ENCODE measurements around the gene BBX.

DNA sequence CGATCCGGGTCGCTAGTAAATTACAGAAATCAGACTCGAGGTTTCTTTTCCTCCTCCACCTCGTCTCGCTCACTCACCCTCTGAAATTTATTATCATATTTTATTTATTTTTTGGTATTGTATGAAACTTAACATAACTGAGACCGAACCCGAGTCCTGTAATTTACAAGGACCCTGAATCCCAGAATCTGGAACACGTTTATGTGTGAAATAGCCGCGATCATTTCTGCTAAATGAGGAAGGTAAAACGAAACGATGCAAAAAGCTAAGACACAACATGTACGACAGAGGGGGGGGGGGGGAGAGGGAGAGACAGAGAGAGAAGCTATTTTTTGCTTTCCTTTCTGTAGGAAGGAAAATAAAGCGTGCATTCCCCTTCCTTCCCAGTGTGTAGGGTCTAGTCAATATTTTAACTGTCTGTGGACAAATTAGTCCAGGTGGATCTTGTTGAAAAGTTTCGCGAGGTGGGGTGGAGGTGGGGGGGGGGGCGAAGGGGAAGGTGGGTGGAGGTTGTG, 1.6 kb downstream of the BBX start:
- TF ChIP-seq, protein P1, sequence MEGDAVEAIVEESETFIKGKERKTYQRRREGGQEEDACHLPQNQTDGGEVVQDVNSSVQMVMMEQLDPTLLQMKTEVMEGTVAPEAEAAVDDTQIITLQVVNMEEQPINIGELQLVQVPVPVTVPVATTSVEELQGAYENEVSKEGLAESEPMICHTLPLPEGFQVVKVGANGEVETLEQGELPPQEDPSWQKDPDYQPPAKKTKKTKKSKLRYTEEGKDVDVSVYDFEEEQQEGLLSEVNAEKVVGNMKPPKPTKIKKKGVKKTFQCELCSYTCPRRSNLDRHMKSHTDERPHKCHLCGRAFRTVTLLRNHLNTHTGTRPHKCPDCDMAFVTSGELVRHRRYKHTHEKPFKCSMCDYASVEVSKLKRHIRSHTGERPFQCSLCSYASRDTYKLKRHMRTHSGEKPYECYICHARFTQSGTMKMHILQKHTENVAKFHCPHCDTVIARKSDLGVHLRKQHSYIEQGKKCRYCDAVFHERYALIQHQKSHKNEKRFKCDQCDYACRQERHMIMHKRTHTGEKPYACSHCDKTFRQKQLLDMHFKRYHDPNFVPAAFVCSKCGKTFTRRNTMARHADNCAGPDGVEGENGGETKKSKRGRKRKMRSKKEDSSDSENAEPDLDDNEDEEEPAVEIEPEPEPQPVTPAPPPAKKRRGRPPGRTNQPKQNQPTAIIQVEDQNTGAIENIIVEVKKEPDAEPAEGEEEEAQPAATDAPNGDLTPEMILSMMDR (IDR thresholded peaks at IDR 0.05; ENCODE audit: insufficient read depth, low read length), result no peak
- TF ChIP-seq, protein P2, sequence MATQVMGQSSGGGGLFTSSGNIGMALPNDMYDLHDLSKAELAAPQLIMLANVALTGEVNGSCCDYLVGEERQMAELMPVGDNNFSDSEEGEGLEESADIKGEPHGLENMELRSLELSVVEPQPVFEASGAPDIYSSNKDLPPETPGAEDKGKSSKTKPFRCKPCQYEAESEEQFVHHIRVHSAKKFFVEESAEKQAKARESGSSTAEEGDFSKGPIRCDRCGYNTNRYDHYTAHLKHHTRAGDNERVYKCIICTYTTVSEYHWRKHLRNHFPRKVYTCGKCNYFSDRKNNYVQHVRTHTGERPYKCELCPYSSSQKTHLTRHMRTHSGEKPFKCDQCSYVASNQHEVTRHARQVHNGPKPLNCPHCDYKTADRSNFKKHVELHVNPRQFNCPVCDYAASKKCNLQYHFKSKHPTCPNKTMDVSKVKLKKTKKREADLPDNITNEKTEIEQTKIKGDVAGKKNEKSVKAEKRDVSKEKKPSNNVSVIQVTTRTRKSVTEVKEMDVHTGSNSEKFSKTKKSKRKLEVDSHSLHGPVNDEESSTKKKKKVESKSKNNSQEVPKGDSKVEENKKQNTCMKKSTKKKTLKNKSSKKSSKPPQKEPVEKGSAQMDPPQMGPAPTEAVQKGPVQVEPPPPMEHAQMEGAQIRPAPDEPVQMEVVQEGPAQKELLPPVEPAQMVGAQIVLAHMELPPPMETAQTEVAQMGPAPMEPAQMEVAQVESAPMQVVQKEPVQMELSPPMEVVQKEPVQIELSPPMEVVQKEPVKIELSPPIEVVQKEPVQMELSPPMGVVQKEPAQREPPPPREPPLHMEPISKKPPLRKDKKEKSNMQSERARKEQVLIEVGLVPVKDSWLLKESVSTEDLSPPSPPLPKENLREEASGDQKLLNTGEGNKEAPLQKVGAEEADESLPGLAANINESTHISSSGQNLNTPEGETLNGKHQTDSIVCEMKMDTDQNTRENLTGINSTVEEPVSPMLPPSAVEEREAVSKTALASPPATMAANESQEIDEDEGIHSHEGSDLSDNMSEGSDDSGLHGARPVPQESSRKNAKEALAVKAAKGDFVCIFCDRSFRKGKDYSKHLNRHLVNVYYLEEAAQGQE (IDR thresholded peaks at IDR 0.05; ENCODE audit: insufficient replicate concordance, low read depth), result no peak
- TF ChIP-seq GABPA (IDR thresholded peaks at IDR 0.05; ENCODE audit: low read depth) (no peak), POLR2AphosphoS5 (IDR thresholded peaks at IDR 0.05; ENCODE audit: low read depth) (no peak)
